Panc1 (cell line): ENCODE results near the gene FAM83E.

Experiments used
- POLR2AphosphoS5 ChIP-seq: IDR thresholded peaks from 2 replicates; pipeline ENCODE4 v1.6.1; 2012; ENCODE audit warnings: mild to moderate bottlenecking, low read depth, low read length, moderate library complexity
- TCF7L2 ChIP-seq: IDR thresholded peaks from 2 replicates; pipeline ENCODE4 v1.6.1; 2011; ENCODE audit warnings: mild to moderate bottlenecking, low read depth, low read length, inconsistent platforms
- TF ChIP-seq, protein P1 (sequence below): fragments of 450-650 bp; IDR thresholded peaks from 2 replicates; pipeline ENCODE4 v1.5.1; 2017; ENCODE audit warnings: mild to moderate bottlenecking
- TF ChIP-seq, protein P2 (sequence below), 2 experiments: IDR thresholded peaks; 2 replicates each; pipeline ENCODE4 v1.6.1; 2011 to 2012; ENCODE audit warnings: low read depth in 2 of 2, control low read depth in 1 of 2, low read length in 1 of 2, mild to moderate bottlenecking in 1 of 2, moderate library complexity in 1 of 2; ENCODE audit not compliant: insufficient read depth in 1 of 2

DNA sequence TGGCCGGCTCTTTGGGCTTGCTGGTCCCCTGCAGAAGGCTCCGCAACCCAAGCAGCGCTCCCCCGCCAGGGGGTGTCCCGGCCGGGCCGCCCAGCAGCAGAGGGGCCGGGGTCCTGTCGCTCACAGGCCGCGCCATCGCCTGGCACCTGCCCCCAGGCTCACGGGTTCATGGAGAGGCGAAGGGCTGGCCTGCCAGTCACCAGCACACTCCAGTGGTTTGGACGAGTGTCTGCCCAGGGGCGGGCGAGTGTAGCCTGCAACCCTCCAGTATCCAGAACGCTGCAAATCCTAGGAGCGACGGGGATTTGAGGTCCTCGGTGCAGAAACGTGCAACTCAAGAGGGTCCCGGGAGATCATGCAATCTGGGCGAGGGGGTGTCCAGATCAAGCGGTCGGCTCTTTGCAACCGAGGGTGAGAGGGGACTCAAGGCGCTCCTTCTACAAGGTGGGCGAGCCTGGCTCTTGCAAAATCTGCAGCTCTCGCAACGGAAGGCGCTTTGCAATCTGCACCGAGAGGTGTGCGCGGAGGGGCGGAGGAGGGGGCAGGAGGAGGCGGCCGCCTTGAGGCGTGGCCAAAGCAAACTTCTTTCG lies 22.1 kb upstream of the FAM83E start, which contains the start of gene DBP:
- TF ChIP-seq, protein P1, sequence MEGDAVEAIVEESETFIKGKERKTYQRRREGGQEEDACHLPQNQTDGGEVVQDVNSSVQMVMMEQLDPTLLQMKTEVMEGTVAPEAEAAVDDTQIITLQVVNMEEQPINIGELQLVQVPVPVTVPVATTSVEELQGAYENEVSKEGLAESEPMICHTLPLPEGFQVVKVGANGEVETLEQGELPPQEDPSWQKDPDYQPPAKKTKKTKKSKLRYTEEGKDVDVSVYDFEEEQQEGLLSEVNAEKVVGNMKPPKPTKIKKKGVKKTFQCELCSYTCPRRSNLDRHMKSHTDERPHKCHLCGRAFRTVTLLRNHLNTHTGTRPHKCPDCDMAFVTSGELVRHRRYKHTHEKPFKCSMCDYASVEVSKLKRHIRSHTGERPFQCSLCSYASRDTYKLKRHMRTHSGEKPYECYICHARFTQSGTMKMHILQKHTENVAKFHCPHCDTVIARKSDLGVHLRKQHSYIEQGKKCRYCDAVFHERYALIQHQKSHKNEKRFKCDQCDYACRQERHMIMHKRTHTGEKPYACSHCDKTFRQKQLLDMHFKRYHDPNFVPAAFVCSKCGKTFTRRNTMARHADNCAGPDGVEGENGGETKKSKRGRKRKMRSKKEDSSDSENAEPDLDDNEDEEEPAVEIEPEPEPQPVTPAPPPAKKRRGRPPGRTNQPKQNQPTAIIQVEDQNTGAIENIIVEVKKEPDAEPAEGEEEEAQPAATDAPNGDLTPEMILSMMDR, result no peak; the same call in 1 of the 2 replicates
- TF ChIP-seq POLR2AphosphoS5 (no peak), TCF7L2 (no peak)
- TF ChIP-seq, protein P2, sequence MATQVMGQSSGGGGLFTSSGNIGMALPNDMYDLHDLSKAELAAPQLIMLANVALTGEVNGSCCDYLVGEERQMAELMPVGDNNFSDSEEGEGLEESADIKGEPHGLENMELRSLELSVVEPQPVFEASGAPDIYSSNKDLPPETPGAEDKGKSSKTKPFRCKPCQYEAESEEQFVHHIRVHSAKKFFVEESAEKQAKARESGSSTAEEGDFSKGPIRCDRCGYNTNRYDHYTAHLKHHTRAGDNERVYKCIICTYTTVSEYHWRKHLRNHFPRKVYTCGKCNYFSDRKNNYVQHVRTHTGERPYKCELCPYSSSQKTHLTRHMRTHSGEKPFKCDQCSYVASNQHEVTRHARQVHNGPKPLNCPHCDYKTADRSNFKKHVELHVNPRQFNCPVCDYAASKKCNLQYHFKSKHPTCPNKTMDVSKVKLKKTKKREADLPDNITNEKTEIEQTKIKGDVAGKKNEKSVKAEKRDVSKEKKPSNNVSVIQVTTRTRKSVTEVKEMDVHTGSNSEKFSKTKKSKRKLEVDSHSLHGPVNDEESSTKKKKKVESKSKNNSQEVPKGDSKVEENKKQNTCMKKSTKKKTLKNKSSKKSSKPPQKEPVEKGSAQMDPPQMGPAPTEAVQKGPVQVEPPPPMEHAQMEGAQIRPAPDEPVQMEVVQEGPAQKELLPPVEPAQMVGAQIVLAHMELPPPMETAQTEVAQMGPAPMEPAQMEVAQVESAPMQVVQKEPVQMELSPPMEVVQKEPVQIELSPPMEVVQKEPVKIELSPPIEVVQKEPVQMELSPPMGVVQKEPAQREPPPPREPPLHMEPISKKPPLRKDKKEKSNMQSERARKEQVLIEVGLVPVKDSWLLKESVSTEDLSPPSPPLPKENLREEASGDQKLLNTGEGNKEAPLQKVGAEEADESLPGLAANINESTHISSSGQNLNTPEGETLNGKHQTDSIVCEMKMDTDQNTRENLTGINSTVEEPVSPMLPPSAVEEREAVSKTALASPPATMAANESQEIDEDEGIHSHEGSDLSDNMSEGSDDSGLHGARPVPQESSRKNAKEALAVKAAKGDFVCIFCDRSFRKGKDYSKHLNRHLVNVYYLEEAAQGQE (IDR thresholded peaks at IDR 0.05; ENCODE audit: insufficient read depth in 1 of 2, low read depth in 2 of 2, low read length in 1 of 2), result no peak
